NCI-H1436 treated with DMSO at 0.1 percent for 48 hours (cell line): ENCODE measurements around the gene PSMD14.
"Not testable (repeated sequence)": the region's sequence is repeated elsewhere in the genome, so short reads cannot be mapped to it uniquely, and the experiment has no call there.

Experiments used
- DNase-seq: peaks from one replicate; lab custom pipeline; 2025; lab: John Stamatoyannopoulos, UW

The PSMD14 gene

DNA sequence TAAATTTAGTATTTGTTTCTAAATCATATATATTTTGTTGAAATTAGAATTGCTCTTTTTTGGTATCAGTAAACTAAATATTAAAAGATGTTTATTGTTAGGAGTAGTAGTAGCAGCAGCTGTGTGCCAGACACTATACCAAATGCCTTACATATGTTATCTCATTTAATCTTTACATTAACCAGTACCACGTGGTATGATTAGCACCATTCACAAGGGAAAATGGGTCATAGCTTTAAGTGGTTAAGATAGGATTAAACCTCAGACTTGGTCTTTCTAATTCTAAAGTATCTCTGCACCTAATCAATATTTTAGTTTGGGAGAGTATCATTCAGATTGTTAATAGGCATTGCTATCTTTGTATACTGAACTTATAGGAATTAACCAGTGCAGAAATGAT lies 29.0 kb downstream of the PSMD14 start:
- no peak for DNase-seq

DNA sequence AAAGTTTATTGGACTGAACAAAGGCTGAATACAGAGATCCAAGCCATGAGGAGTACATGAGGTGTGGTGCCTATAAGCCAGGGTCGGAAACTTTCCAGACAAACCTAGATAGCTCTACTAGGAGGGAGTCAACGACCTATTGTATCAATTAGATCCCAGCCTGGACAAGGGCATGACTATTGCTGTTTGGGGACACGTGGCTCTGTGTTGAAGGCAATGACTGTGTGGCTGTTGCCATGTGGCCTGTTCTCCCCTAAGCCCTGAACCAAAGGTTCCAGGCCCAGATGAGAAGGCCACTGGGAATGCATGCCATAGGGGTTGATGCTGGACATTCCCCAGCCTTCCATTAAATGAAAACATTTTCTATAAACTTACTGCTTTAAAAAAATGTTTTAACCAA lies 31.3 kb downstream of the PSMD14 start:
- DNase-seq = not testable (repeated sequence)

GRCh38 chr2:161340930-161341413 lies 32.7 kb downstream of the PSMD14 start:
- DNase-seq = not testable (repeated sequence)

GRCh38 chr2:161343235-161343634 lies 35.0 kb downstream of the PSMD14 start:
- DNase-seq = no peak

DNA sequence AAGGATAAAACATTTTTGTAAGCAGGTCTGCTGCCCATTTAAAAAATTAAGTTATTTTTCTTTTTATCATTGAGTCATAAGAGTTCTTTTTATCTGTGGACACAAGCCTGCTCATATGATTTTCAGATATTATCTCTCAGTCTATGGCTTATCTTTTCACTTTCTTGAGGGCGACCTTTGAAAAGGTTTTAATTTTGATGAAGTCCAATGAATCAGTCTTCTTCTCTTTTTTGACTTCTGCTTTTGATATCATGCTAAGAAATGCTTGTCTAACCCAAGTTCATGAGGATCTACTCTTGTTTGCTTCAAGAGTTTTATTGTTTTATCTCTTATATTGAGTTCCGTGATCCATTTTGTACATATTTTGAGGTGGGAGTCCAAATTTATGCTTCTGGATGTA lies 36.5 kb downstream of the PSMD14 start:
- no peak for DNase-seq

- no peak for DNase-seq
These were observed 43.5 kb downstream of the PSMD14 start for GRCh38 chr2:161351678-161352077.

DNA sequence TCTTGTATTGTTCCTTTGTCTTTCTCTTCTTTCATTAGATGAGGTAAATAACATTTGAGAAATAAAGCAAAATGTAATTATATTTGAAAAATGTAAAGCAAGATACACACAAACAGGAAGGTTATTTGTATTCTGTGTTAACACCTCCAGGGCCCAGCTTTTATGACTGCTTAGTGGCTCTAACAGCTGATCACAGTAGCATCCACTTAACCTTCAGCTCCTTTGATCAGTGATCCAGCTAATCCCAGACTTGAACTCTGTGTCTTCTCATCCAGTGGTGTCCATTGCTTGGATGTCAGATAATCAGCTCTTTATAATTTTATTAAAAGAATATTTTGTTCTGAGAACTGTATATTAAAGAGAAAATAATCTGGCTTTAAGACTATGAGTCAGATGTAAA lies 44.5 kb downstream of the PSMD14 start:
- no peak for DNase-seq

DNA sequence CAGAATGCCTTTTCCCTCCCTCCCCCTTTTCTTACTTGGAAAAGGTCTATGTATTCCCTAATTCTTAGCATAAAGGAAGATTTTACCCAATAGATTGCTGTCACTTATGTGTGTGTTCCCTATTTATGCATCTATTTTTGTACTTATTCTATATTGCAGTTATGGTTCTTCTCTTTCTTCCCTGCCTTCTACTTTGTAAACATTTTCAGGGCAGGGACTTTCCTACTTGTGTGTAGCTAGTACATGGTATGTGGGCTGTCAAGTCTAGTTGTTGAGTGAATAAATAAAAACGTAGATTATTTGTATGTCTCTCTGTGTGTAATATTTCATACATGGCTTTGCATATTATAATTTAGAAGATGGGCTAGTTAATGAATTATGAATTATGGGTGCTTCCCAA lies 45.3 kb downstream of the PSMD14 start:
- DNase-seq = no peak

- DNase-seq = no peak
These were observed 45.9 kb downstream of the PSMD14 start for GRCh38 chr2:161354106-161354505.

DNA sequence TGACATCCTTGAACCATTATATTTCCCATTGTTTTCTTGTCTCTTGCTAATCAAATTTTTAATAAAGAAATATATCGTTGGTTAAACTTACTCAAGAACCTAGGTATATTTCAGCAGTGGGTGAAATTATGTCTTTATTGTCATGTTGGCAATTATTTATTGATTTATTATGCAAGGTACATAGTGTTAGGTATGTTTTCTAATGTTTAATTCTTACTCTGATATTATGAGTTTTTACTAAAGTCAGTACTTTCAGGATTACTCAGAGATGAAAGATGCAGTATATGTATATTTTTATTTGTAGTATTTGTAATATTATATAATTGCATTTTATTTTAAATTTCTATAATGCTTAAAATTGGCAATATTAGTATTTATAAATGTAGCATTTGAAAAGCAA lies 46.9 kb downstream of the PSMD14 start:
- DNase-seq = no peak

DNA sequence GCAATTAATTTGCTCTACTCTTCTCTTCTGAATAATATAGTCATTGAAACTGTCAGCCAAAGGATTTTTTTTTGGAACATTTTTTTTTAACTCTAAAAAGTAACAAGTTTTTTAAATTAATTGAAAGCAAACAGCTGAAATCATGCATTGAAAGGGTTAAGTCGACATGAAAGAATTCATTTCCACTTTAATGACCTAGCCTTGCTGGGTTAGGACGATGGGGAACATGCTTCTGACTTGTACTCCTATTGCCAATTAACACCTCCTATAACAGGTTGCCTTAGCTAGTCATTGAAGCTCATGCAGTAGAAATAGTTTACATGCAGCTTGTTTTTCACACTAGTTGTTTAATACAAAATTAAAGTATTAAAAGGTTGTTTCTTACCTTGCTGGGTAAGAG lies 47.8 kb downstream of the PSMD14 start:
- DNase-seq = no peak

- no peak for DNase-seq
These were observed 48.9 kb downstream of the PSMD14 start for GRCh38 chr2:161357097-161357496.

DNA sequence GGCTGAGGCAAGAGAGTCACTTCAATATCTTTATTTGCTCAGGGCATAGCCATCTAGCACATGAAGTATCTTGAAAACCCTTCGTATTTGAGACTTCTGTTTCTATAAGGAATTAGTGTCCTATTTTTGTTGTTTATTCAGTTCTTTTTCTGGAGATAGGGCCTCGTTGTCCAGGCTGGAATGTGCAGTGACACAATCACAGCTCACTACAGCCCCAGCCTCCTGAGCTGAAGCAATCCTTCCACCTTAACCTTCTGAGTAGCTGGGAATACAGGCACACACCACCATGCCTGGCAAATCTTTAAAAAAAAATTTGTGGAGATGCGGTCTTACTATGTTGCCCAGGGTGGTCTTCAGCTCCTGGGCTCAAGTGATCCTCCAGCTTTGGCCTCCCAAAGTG lies 50.6 kb downstream of the PSMD14 start:
- DNase-seq = no peak

- not testable (repeated sequence) for DNase-seq
These were observed 52.0 kb downstream of the PSMD14 start for GRCh38 chr2:161360095-161360654.

- no peak for DNase-seq
These were observed 54.4 kb downstream of the PSMD14 start for GRCh38 chr2:161362568-161363166.

DNA sequence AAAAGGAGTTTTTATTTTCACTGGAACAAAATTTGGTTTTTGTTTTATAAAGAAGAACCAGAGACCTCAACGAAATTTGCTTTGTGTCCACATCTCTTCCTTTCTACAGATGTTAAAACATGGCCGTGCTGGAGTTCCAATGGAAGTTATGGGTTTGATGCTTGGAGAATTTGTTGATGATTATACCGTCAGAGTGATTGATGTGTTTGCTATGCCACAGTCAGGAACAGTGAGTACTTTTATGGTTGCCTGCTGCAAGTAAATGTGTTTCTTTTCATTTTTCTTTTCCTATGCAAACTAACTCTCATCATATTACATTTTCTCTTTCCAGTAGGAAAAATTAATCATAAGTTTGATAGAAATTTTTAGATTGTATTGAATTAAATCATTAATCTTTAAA lies 59.5 kb downstream of the PSMD14 start:
- no peak for DNase-seq

DNA sequence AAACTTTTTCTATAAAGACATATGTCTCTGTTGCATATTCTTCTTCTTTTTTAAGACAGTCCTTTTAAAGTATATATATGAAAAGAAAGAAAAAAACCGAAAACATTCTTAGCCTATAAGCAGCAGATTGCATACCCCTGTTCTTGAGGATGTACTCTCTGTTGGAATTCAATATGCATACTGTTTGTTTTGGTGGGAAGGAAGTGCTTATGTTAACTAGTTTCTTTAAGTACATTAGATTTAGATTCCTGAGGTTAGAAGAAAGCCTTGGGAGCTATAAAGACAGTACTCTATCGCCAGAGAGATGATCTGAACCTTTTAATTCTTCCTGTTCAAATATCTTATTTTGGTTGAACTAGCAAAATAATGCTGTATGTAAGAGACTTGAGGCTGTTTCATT lies 61.1 kb downstream of the PSMD14 start:
- no peak for DNase-seq

- no peak for DNase-seq
These were observed 62.8 kb downstream of the PSMD14 start for GRCh38 chr2:161370981-161371380.

DNA sequence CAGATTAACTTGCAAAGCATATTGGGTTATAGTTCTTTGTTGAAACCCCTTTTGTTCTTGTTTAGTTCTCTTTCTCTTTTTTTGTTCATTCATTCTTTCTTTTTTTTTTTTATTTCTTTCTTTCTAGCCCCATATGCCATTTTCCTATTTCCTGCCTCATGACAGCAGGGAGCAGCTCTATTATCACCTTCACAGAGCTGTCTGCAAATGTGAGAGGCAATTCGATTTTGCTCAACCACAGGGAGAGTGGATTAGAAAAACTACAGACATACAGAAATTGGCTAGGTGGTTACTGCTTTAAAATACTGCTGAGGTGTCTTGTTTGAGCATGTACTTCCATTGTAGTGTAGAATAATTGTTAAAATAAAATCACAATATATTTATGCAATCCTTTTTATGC lies 63.6 kb downstream of the PSMD14 start:
- DNase-seq = no peak

GRCh38 chr2:161373942-161374341 lies 65.7 kb downstream of the PSMD14 start:
- DNase-seq = no peak

DNA sequence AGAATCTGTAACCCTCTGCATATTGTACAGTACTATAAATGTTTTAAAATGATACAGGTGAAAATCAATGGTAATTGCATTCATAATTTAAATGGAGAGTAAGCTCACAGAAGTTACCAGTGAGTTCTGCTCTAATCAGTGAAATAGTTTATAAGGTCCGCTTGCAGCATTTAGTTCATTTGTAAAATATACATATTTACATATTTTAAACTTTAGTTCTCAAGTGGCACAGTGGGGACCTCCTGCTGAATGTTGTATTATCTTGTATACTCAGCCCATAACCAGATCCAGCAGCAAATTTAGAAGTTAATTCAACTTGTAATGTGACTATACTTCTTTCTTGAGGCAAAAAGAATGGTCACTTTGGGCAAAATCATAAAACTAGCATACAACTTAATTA lies 66.2 kb downstream of the PSMD14 start:
- DNase-seq = no peak

DNA sequence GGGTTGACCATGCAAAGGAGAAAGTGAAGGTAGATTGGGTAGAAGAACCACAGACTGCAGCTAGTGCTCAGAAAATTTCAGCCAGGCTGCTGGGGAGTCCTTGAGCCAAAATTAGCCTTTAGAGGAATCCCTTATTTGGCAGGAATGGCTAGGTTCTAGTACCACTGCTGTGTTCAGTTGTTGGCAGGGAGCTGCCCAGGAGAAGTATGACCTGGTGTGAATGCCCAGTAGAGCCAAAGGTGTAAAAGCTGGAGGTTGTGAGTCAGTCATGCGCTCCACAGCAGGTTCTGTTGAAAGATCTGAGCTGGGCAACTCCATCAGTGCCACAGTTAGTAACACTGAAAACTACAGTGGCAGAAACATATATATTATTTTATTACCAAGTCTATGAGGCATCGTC lies 71.5 kb downstream of the PSMD14 start:
- no peak for DNase-seq

DNA sequence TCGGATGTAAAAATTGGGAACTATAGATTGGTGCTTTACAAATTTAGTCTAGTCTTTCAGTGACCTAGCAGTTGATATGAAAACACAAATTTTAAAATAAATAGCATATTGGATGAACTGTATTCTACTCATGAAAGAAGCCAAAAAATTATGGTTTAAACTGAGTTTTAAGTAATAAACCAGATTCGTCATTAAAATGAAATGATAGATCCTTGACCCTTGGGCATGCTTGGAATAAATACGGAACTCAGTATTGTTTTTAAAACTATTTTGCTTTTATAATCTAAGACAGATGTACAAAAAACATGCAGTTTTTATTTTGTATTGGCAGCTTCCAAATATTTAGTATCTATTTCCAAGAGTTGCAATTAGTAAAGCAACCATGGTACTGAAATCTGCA lies 73.3 kb downstream of the PSMD14 start:
- DNase-seq = no peak

GRCh38 chr2:161382747-161383146 lies 74.5 kb downstream of the PSMD14 start:
- no peak for DNase-seq
